HEK293T (cell line): ENCODE data around the gene MRPL21.

Experiments
- CTCF ChIA-PET: fragments of 350-600 bp; formaldehyde crosslinking; extraction: SDS; loops from one replicate; lab custom pipeline; 2021; ENCODE audit warnings: antibody characterized with exemption, inconsistent platforms; lab: Yijun Ruan, JAX
- POLR2A ChIA-PET: fragments of 350-600 bp; formaldehyde crosslinking; extraction: SDS; loops from one replicate; lab custom pipeline; 2020; ENCODE audit warnings: antibody characterized with exemption, inconsistent platforms; lab: Yijun Ruan, JAX
- DNase-seq: peaks from one replicate; pipeline ENCODE4 v3.0.0; 2012; ENCODE audit warnings: mixed read lengths; ENCODE audit errors: extremely low spot score
- ARNT ChIP-seq: fragments of 450-650 bp; IDR thresholded peaks from 2 replicates; pipeline ENCODE4 v1.6.1; 2017; ENCODE audit warnings: mild to moderate bottlenecking
- BHLHE40 ChIP-seq: fragments of 450-650 bp; IDR thresholded peaks from 2 replicates; pipeline ENCODE4 v1.6.1; 2016; ENCODE audit warnings: mild to moderate bottlenecking, moderate library complexity, borderline replicate concordance
- CTBP1 ChIP-seq: fragments of 450-650 bp; IDR thresholded peaks from 2 replicates; pipeline ENCODE4 v1.6.1; 2016; ENCODE audit warnings: borderline replicate concordance
- ELF4 ChIP-seq: fragments of 450-650 bp; IDR thresholded peaks from 2 replicates; pipeline ENCODE4 v1.6.1; 2017; ENCODE audit warnings: antibody characterized with exemption
- FOXA1 ChIP-seq: fragments of 450-650 bp; IDR thresholded peaks from 2 replicates; pipeline ENCODE4 v1.6.1; 2016; ENCODE audit warnings: mild to moderate bottlenecking
- FOXK2 ChIP-seq: fragments of 450-650 bp; IDR thresholded peaks from 2 replicates; pipeline ENCODE4 v1.6.1; 2016; ENCODE audit warnings: mild to moderate bottlenecking
- FOXM1 ChIP-seq: fragments of 450-650 bp; IDR thresholded peaks from 2 replicates; pipeline ENCODE4 v1.6.1; 2017; ENCODE audit warnings: mild to moderate bottlenecking, borderline replicate concordance
- HDGF ChIP-seq: fragments of 450-650 bp; IDR thresholded peaks from 2 replicates; pipeline ENCODE4 v1.6.1; 2017; ENCODE audit warnings: antibody characterized with exemption, borderline replicate concordance
- L3MBTL2 ChIP-seq: fragments of 450-650 bp; conservative IDR thresholded peaks from 2 replicates; pipeline ENCODE4 v1.6.1; 2016; ENCODE audit warnings: mild to moderate bottlenecking
- LEF1 ChIP-seq: fragments of 450-650 bp; IDR thresholded peaks from 2 replicates; pipeline ENCODE4 v1.6.1; 2017; ENCODE audit warnings: mild to moderate bottlenecking, borderline replicate concordance
- NFRKB ChIP-seq: fragments of 450-650 bp; IDR thresholded peaks from 2 replicates; pipeline ENCODE4 v1.6.1; 2016; ENCODE audit warnings: mild to moderate bottlenecking, moderate library complexity
- SP1 ChIP-seq: fragments of 450-650 bp; IDR thresholded peaks from 2 replicates; pipeline ENCODE4 v1.6.1; 2017
- SUZ12 ChIP-seq: fragments of 450-650 bp; IDR thresholded peaks from 2 replicates; pipeline ENCODE4 v1.6.1; 2016; ENCODE audit warnings: mild to moderate bottlenecking
- TARDBP ChIP-seq: fragments of 450-650 bp; IDR thresholded peaks from 2 replicates; pipeline ENCODE4 v1.6.1; 2016
- ZNF384 ChIP-seq: fragments of 450-650 bp; IDR thresholded peaks from 2 replicates; pipeline ENCODE4 v1.6.1; 2016
- TF ChIP-seq, protein P1 (sequence below): fragments of 450-650 bp; IDR thresholded peaks from 2 replicates; pipeline ENCODE4 v1.6.1; 2016

Gene MRPL21

DNA sequence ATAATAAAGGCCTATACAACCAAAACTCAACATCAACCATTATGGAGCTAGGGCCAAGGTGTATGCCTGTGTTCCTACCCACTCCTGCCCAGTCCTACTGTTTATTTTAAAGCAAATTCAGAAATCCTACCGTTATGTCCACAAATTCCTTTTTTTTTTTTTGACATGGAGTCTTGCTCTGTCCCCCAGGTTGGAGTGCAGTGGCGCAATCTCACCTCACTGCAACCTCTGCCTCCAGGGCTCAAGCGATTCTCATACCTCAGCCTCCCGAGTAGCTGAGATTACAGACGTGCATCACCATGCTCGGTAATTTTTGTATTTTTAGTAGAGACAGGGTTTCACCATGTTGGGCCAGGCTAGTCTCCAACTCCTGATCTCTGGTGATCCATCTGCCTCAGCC is 58.8 kb downstream of the MRPL21 start:
- ChIA-PET CTCF (no interaction called here), POLR2A (no interaction called here)
- TF ChIP-seq, protein P1, sequence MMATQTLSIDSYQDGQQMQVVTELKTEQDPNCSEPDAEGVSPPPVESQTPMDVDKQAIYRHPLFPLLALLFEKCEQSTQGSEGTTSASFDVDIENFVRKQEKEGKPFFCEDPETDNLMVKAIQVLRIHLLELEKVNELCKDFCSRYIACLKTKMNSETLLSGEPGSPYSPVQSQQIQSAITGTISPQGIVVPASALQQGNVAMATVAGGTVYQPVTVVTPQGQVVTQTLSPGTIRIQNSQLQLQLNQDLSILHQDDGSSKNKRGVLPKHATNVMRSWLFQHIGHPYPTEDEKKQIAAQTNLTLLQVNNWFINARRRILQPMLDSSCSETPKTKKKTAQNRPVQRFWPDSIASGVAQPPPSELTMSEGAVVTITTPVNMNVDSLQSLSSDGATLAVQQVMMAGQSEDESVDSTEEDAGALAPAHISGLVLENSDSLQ: no peak
- TF ChIP-seq ZNF384: no peak
- no peak for TF ChIP-seq TARDBP
- no peak for TF ChIP-seq FOXK2
- no peak for TF ChIP-seq LEF1
- TF ChIP-seq FOXA1: no peak
- no peak for TF ChIP-seq ELF4
- TF ChIP-seq SUZ12: no peak
- no peak for TF ChIP-seq SP1
- no peak for TF ChIP-seq BHLHE40
- no peak for TF ChIP-seq ARNT
- no peak for TF ChIP-seq CTBP1
- no peak for TF ChIP-seq FOXM1
- TF ChIP-seq L3MBTL2: no peak
- no peak for TF ChIP-seq NFRKB
- DNase-seq: no peak

DNA sequence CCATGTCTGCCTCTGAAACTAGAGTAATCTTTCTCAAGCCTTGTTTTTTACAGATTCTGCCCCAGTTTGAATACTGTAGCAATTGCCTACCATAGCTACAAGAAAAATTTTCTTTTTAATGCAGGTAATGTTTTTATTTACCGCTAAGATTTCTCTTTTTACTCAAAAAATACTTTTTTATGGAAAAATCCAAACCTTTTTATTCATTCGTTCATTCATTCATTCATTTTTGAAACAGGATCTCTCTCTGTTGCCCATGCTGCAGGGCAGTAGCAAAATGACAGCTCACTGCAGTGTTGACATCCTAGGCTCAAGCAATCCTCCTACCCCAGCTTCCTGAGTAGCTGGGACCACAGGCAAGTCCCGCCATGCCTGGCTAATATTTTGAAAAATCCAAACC is 59.3 kb downstream of the MRPL21 start:
- TF ChIP-seq SP1 (no peak), SUZ12 (no peak), CTBP1 (no peak), FOXK2 (no peak), TARDBP (no peak), FOXM1 (no peak), NFRKB (no peak), ELF4 (no peak), ZNF384 (no peak), LEF1 (no peak), ARNT (no peak), BHLHE40 (no peak)
- TF ChIP-seq, protein P1: no peak
- no peak for DNase-seq
- CTCF ChIA-PET: no interaction called here
- POLR2A ChIA-PET: no interaction called here

DNA sequence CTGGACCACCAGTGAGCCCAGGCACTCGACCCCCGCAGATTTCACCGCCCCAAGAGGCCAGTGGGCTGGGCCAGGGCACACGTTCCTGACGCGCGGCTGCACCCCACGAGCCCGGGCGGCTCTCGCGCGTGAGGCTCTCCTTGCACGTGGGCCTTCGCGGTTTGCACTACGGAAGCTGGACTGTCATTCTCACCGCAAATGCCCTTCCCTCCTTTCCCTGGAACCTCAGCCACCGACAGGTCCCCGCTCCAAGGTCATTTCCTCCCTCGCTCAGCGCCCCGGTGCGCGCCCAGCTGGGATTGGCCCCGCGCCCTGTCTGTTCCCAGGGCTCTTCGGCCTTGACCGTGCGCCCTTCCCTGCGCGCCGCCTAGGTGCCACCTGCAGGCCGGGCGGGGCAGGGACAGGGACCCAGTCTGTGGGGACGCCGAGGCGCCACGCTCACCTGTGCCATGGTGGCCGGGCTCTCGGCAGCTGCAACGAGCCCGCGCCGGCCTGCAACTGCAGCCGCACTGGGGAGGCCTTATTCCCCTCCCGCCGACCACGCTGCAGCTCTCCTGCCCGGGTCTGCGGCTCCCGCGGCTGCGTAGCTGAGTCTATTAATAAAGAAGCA is 59.8 kb downstream of the MRPL21 start:
- CTCF ChIA-PET: no interaction called here
- DNase-seq: no peak
- TF ChIP-seq FOXM1 (no peak), FOXA1 (no peak), HDGF (no peak), BHLHE40 (no peak), ZNF384 (no peak), NFRKB (no peak), TARDBP (no peak), L3MBTL2 (no peak), ELF4 (no peak), SUZ12 (no peak), SP1 (no peak), FOXK2 (no peak), LEF1 (no peak), ARNT (no peak)
- TF ChIP-seq, protein P1: no peak
- POLR2A ChIA-PET: interaction anchor here (0.6 kb wide), 1 partner anchor 240 kb away, joined by 3 read pairs; no protein-coding TSS in a partner anchor

DNA sequence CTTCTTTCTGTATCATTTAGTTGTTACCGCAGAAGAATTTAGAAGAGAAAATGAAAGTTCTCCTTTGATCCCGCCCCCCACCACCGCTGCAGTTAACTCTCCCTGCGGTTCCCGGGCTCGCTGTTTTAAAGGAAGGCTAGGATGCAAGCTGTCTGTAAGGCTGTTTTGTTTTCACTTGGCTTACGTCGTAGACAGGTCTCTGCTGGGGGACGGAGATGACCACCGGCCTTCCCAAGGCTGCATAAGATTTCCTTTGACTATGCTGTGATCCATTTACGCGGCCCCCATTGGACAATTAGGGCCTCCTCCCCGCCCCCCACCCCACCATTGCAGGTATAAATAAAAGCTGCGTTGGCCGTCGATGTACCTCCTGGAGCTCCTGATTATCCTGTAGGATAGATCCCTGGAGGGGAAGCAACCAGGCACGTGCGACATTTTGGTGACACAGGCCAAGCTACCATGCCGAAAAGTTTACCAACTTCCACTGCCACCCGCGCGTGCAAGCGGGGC is 60.5 kb downstream of the MRPL21 start:
- ChIA-PET POLR2A (interaction anchor here (0.6 kb wide), 1 partner anchor 239 kb away, joined by 3 read pairs; no protein-coding TSS in a partner anchor), CTCF (no interaction called here)
- DNase-seq: no peak
- TF ChIP-seq LEF1: no peak
- TF ChIP-seq BHLHE40: no peak
- TF ChIP-seq ZNF384: no peak
- no peak for TF ChIP-seq FOXA1
- no peak for TF ChIP-seq HDGF
- TF ChIP-seq CTBP1: no peak
- no peak for TF ChIP-seq SP1
- no peak for TF ChIP-seq SUZ12
- no peak for TF ChIP-seq NFRKB
- TF ChIP-seq FOXM1: no peak
- no peak for TF ChIP-seq L3MBTL2

DNA sequence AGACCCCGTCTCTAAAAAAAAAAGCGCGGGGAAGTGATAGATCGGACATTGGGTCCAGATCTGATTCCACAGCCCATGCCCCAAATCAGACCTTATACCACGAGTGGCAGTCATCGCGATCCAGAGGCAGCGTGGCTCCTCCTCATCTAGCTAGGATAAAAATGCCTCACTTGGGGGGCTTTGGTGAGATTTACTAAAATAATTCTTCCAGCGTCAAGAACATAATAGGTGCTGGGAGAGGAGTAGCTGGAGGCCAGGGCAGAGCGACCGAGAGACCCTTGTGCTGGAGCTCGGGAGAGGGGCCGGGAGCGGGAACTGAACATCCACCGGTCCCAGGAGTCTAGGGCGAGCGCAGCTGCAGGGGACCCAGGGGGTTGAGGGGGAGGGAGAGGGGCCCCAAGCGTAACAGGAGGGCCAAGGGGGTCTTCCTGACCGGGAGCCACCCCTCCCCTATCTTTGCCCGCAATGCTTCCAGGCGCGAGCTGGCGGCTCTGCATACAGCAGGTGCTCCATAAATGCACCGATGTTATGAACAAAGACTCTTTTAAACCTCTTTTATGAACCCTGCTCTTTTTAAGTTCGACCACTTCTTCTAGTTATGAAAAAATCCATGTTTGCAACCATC is 61.1 kb downstream of the MRPL21 start:
- ChIA-PET CTCF (no interaction called here), POLR2A (no interaction called here)
- DNase-seq: no peak
- 0 out of 2 replicates have a peak, but pooled peaks have one; percentile 6 for TF ChIP-seq L3MBTL2
- TF ChIP-seq CTBP1: no peak
- TF ChIP-seq TARDBP: no peak
